ENCODE measurements around the gene DUSP1.

The DUSP1 gene

GRCh38 chr5:172743112-172743959 is 27.7 kb downstream of the DUSP1 start:
- no peak for DNase-seq (ENCODE audit: low read depth in 2 of 2)

- DNase-seq (ENCODE audit: low read depth in 2 of 2): no peak
These were observed 29.8 kb downstream of the DUSP1 start for GRCh38 chr5:172741206-172741582.

GRCh38 chr5:172740428-172741205 is 30.4 kb downstream of the DUSP1 start:
- peak; percentile 64 for DNase-seq (ENCODE audit: low read depth in 2 of 2)

- DNase-seq (ENCODE audit: low read depth in 2 of 2): no peak
These were observed 31.6 kb downstream of the DUSP1 start for GRCh38 chr5:172739375-172739774.

GRCh38 chr5:172736508-172737135 is 34.4 kb downstream of the DUSP1 start:
- no peak for DNase-seq (ENCODE audit: low read depth in 2 of 2)

GRCh38 chr5:172735141-172735831 is 35.7 kb downstream of the DUSP1 start:
- no peak for DNase-seq (ENCODE audit: low read depth in 2 of 2)

GRCh38 chr5:172733974-172734346 is 37.0 kb downstream of the DUSP1 start:
- DNase-seq (ENCODE audit: low read depth in 2 of 2): no peak

GRCh38 chr5:172733131-172733973 is 37.6 kb downstream of the DUSP1 start:
- peak; percentile 96 for DNase-seq (ENCODE audit: low read depth in 2 of 2)

GRCh38 chr5:172732201-172732865 is 38.7 kb downstream of the DUSP1 start:
- DNase-seq (ENCODE audit: low read depth in 2 of 2): no peak

GRCh38 chr5:172731680-172732074 is 39.3 kb downstream of the DUSP1 start:
- DNase-seq (ENCODE audit: low read depth in 2 of 2): no peak

GRCh38 chr5:172730981-172731679 is 39.9 kb downstream of the DUSP1 start:
- DNase-seq (ENCODE audit: low read depth in 2 of 2): no peak

GRCh38 chr5:172730222-172730621 is 40.8 kb downstream of the DUSP1 start:
- no peak for DNase-seq (ENCODE audit: low read depth in 2 of 2)

- no peak for DNase-seq (ENCODE audit: low read depth in 2 of 2)
These were observed 41.4 kb downstream of the DUSP1 start for GRCh38 chr5:172729588-172729987.

- DNase-seq (ENCODE audit: low read depth in 2 of 2): no peak
These were observed 42.3 kb downstream of the DUSP1 start for GRCh38 chr5:172728481-172729241.

GRCh38 chr5:172727551-172727950 is 43.4 kb downstream of the DUSP1 start:
- DNase-seq (ENCODE audit: low read depth in 2 of 2): no peak

- DNase-seq (ENCODE audit: low read depth in 2 of 2): no peak
These were observed 44.0 kb downstream of the DUSP1 start for GRCh38 chr5:172726966-172727365.

- no peak for DNase-seq (ENCODE audit: low read depth in 2 of 2)
These were observed 45.2 kb downstream of the DUSP1 start for GRCh38 chr5:172725785-172726184.

GRCh38 chr5:172725273-172725672 is 45.7 kb downstream of the DUSP1 start:
- no peak for DNase-seq (ENCODE audit: low read depth in 2 of 2)

Measured in fibroblast of skin of left biceps (primary cell).